Peyer's patch (tissue), 4 donors: ENCODE data around the gene DCAF6. TPM values are rescaled to one million over a fixed set of nuclear protein-coding genes. Genes with fewer than 3 reads are reported as not detected.

ENCODE experiments used
- DNase-seq, 3 donors: peaks; one replicate each; pipeline ENCODE4 v3.0.0-alpha.2; 2017 to 2019
- H3K27ac ChIP-seq, 4 donors: fragments of 200-600 bp; sonication (generic); one replicate each; pipeline ENCODE4 v1.5.1; 2016 to 2019
- H3K27me3 ChIP-seq, 2 donors: fragments of 200-600 bp; sonication (generic); one replicate each; pipeline ENCODE4 v1.5.1; 2019
- H3K36me3 ChIP-seq, 3 donors: fragments of 200-600 bp; sonication (generic); one replicate each; pipeline ENCODE4 v1.5.1; 2016 to 2019
- H3K4me1 ChIP-seq, 4 donors: fragments of 200-600 bp; sonication (generic); one replicate each; pipeline ENCODE4 v1.5.1; 2016 to 2019
- H3K4me3 ChIP-seq, 4 donors: fragments of 200-600 bp; sonication (generic); 1 replicate in 3 of 4; 2 replicates in 1 of 4; pipeline ENCODE4 v1.5.1; 2016 to 2019; ENCODE audit warnings: mild to moderate bottlenecking in 1 of 4
- H3K9me3 ChIP-seq, 4 donors: fragments of 200-600 bp; sonication (generic); one replicate each; pipeline ENCODE4 v1.5.1; 2016 to 2019; ENCODE audit warnings: mild to moderate bottlenecking in 1 of 4
- POLR2A ChIP-seq, 2 donors: fragments of 450-650 bp; IDR thresholded peaks; one replicate each; pipeline ENCODE4 v1.5.1; 2017; ENCODE audit warnings: antibody characterized with exemption in 2 of 2, mild to moderate bottlenecking in 2 of 2, moderate library complexity in 2 of 2
- total RNA-seq, 4 donors: library from RNA; depleted of rRNA; stranded (reverse); fragments of >200 nt; gene quantifications; one replicate each; pipeline ENCODE4 v1.1.0, GENCODE V29; 2016
- TF ChIP-seq, protein P1 (sequence below), 6 experiments: fragments of 450-650 bp in 4 of 6; fragments of 200-600 bp in 2 of 6; sonication (generic) in 1 of 6; IDR thresholded peaks; one replicate each; pipeline ENCODE4 v1.5.1; 2017 to 2019; ENCODE audit warnings: antibody characterized with exemption in 6 of 6, mild to moderate bottlenecking in 3 of 6, moderate library complexity in 1 of 6

The DCAF6 gene
- total RNA-seq, 4 donors from 2014 or later, result 106 to 139 (median 114) TPM

DNA sequence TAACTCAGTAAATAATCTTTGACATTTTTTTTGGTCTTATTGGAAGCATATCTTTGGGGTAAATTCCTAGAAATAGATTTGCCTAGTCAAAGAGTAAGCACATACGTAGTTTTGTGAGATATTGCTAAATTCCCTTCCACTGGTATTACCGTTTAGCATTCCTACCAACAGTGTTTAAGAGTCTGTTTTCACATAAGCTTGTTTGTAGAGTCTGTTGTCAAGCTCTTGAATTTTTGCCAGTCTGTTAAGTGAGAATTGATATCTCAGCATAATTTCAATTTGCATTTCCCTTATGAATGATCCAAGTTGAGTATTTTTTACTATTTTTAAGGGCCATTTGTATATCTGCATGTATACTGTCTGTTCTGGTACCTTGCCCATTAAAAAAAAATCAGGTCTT, 37.3 kb downstream of the DCAF6 start:
- Histone ChIP-seq H3K4me3 (no peak overlapping the region), H3K36me3 (peaks cover 0 to 25% (median 0%) of the 10 kb centered on the region in 3 donors), H3K9me3 (no peaks in the 10 kb centered on the region), H3K27ac (no peak overlapping the region), H3K4me1 (no peaks in the 10 kb centered on the region), H3K27me3 (peaks cover 0 to 3% of the 10 kb centered on the region in 2 donors)
- DNase-seq, result no peak
- TF ChIP-seq POLR2A (IDR thresholded peaks at IDR 0.05), result no peak
- TF ChIP-seq, protein P1, sequence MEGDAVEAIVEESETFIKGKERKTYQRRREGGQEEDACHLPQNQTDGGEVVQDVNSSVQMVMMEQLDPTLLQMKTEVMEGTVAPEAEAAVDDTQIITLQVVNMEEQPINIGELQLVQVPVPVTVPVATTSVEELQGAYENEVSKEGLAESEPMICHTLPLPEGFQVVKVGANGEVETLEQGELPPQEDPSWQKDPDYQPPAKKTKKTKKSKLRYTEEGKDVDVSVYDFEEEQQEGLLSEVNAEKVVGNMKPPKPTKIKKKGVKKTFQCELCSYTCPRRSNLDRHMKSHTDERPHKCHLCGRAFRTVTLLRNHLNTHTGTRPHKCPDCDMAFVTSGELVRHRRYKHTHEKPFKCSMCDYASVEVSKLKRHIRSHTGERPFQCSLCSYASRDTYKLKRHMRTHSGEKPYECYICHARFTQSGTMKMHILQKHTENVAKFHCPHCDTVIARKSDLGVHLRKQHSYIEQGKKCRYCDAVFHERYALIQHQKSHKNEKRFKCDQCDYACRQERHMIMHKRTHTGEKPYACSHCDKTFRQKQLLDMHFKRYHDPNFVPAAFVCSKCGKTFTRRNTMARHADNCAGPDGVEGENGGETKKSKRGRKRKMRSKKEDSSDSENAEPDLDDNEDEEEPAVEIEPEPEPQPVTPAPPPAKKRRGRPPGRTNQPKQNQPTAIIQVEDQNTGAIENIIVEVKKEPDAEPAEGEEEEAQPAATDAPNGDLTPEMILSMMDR (IDR thresholded peaks at IDR 0.05), result no peak

DNA sequence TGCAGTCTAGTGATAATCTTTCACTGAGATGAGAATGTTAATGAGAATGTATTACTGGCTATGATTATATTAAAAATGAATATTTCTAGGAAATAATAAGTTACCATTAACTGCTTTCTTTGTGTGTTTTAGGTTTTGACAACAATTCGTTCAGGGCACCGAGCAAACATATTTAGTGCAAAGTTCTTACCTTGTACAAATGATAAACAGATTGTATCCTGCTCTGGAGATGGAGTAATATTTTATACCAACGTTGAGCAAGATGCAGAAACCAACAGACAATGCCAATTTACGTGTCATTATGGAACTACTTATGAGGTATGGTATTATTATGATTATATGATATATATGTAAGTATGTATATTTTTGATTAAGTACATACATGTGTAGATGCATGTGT, 38.2 kb downstream of the DCAF6 start:
- Histone ChIP-seq H3K27me3 (peaks cover 0 to 3% of the 10 kb centered on the region in 2 donors), H3K9me3 (no peaks in the 10 kb centered on the region), H3K4me1 (no peaks in the 10 kb centered on the region), H3K4me3 (no peak overlapping the region), H3K36me3 (peaks cover 0 to 28% (median 0%) of the 10 kb centered on the region in 3 donors), H3K27ac (no peak overlapping the region)
- TF ChIP-seq, protein P1 (IDR thresholded peaks at IDR 0.05), result no peak
- no peak for TF ChIP-seq POLR2A (IDR thresholded peaks at IDR 0.05)
- no peak for DNase-seq

DNA sequence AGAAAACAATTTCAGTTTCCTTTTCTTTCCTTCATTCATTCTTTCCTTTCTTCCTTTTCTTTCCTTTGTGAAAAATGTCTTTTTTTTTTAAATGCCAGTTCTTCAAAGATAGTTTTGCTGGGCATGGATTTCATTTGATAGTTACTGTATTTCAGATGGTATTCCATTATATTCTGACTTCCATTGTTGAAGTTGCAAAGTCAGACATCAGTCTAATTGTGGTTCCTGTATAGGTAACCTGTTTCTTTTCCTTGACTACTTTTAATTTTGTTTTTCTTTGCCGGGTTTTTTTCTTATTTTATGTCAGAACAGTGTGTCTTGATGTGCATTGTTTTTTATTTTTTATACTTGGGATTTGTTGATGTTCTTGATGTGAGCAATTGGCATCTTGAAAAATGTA, 40.8 kb downstream of the DCAF6 start:
- Histone ChIP-seq H3K4me1 (no peaks in the 10 kb centered on the region), H3K4me3 (no peak overlapping the region), H3K9me3 (no peaks in the 10 kb centered on the region), H3K27me3 (peaks cover 0 to 3% of the 10 kb centered on the region in 2 donors), H3K36me3 (peaks cover 0 to 31% (median 0%) of the 10 kb centered on the region in 3 donors), H3K27ac (no peak overlapping the region)
- TF ChIP-seq POLR2A (IDR thresholded peaks at IDR 0.05), result no peak
- TF ChIP-seq, protein P1 (IDR thresholded peaks at IDR 0.05), result no peak
- no peak for DNase-seq

DNA sequence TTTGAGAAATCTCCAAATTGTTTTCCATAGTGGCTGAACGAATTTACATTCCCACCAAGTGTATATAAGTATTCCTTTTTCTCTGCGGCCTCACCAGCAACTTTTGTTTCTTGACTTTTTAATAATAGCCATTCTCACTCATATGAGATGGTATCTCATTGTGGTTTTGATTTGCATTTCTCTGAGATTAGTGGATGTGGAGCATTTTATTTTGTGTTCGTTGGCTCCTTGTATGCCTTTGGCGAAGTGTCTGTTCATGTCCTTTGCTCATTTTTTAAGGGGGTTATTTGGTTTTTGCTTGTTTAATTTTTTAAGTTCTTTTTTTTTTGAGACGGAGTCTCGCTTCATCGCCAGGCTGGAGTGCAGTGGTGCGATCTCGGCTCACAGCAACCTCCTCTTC, 45.5 kb downstream of the DCAF6 start:
- no peaks in the 10 kb centered on the region for H3K27me3 ChIP-seq
- no peak for DNase-seq
- no peak overlapping the region for H3K4me3 ChIP-seq
- TF ChIP-seq POLR2A (IDR thresholded peaks at IDR 0.05), result no peak
- TF ChIP-seq, protein P1 (IDR thresholded peaks at IDR 0.05), result no peak
- H3K36me3 ChIP-seq, result peaks cover 0 to 18% (median 0%) of the 10 kb centered on the region in 3 donors
- no peaks in the 10 kb centered on the region for H3K9me3 ChIP-seq
- no peaks in the 10 kb centered on the region for H3K4me1 ChIP-seq
- H3K27ac ChIP-seq, result no peak overlapping the region

DNA sequence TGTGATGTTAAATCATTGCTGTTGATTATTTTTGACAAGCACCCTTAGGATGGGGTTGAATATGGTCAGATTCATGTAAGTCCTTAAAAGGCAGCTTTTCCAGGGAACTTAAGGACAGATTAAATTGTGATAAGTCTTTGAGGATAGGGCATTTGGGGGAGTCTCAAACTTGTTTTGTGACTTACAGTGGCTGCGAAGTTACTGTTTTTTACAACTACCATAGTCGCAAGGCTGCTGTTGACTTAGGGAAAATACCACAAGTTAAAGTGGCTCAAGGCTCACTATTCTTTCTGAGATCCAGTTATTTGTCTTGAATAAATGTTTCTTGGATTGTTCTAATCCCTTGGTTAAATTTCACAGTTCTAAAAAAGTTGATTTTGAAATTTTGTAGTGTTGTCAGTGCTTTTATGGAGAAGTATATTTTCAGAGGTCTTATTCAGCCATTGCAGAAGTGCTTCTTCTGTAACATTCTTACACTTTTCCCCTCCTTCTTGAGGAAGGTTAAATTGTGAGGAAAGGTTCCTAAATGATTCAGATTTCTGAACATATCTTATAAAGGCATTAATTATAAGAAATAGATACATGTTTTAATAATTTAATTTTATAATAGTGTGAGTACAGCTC, 47.4 kb downstream of the DCAF6 start:
- DNase-seq, result no peak
- H3K9me3 ChIP-seq, result no peaks in the 10 kb centered on the region
- peaks cover 0 to 18% (median 0%) of the 10 kb centered on the region in 3 donors for H3K36me3 ChIP-seq
- no peak overlapping the region for H3K27ac ChIP-seq
- no peak overlapping the region for H3K4me3 ChIP-seq
- TF ChIP-seq, protein P1 (IDR thresholded peaks at IDR 0.05), result no peak
- no peak for TF ChIP-seq POLR2A (IDR thresholded peaks at IDR 0.05)
- no peaks in the 10 kb centered on the region for H3K27me3 ChIP-seq
- no peaks in the 10 kb centered on the region for H3K4me1 ChIP-seq
